H1 (cell line): Measurements from ENCODE around the gene KLHL29. TPM values are rescaled to one million over a fixed set of nuclear protein-coding genes. Genes with fewer than 3 reads are reported as not detected.

Experiments
- polyA plus RNA-seq, 7 experiments: library from polyadenylated mRNA; depleted of rRNA in 3 of 7; stranded (reverse) in 5 of 7; unstranded in 2 of 7; fragments of >200 nt in 5 of 7; fragments of 200-250 nt in 2 of 7; gene quantifications; 1 replicate in 5 of 7; 2 replicates in 1 of 7; 4 replicates in 1 of 7; pipeline versions ENCODE4 v1.2.1 to v1.2.3, GENCODE V29; 2011 to 2013; ENCODE audit warnings: missing spikeins in 2 of 7, mixed read lengths in 2 of 7
- total RNA-seq: library from RNA; stranded (reverse); fragmentation: NEBNext Ultra II Directional; extraction: Animal tissue kit (Norgen Biotek cat#: 25700); gene quantifications from 2 replicates; pipeline ENCODE4 v1.2.1, GENCODE V29; 2021
- TF ChIP-seq, protein P1 (sequence below): fragments of 300-600 bp; sonication (generic); IDR thresholded peaks from 2 replicates; pipeline ENCODE4 v1.7.1; 2012; ENCODE audit warnings: low read length, moderate library complexity, mild to moderate bottlenecking, inconsistent platforms; ENCODE audit not compliant: insufficient replicate concordance

The KLHL29 gene
- total and polyA plus RNA-seq, 2 of the 8 experiments (the other 6 are each of a cell fraction or from before 2014, with no cell fraction given) = 1.1 to 4.7 TPM

DNA sequence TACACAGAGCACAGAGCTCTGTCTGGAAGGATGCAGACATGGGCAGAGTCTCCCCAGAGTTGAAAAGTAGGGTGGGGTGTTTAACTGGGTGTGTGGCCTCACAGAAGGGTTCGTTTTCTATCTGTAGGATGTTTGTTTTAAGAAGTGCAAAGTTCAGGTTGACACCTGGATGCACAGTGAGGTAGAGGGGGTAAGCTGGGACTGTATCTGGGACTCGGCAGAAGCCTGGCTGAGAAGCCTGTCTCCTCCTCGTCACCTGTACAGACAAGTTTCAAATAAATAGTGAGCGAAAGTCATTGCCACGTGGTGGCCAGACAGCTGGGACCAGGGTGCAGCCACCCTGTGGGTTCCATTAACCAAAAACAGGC, 145.9 kb downstream of the KLHL29 start (continued):
- TF ChIP-seq, protein P1, sequence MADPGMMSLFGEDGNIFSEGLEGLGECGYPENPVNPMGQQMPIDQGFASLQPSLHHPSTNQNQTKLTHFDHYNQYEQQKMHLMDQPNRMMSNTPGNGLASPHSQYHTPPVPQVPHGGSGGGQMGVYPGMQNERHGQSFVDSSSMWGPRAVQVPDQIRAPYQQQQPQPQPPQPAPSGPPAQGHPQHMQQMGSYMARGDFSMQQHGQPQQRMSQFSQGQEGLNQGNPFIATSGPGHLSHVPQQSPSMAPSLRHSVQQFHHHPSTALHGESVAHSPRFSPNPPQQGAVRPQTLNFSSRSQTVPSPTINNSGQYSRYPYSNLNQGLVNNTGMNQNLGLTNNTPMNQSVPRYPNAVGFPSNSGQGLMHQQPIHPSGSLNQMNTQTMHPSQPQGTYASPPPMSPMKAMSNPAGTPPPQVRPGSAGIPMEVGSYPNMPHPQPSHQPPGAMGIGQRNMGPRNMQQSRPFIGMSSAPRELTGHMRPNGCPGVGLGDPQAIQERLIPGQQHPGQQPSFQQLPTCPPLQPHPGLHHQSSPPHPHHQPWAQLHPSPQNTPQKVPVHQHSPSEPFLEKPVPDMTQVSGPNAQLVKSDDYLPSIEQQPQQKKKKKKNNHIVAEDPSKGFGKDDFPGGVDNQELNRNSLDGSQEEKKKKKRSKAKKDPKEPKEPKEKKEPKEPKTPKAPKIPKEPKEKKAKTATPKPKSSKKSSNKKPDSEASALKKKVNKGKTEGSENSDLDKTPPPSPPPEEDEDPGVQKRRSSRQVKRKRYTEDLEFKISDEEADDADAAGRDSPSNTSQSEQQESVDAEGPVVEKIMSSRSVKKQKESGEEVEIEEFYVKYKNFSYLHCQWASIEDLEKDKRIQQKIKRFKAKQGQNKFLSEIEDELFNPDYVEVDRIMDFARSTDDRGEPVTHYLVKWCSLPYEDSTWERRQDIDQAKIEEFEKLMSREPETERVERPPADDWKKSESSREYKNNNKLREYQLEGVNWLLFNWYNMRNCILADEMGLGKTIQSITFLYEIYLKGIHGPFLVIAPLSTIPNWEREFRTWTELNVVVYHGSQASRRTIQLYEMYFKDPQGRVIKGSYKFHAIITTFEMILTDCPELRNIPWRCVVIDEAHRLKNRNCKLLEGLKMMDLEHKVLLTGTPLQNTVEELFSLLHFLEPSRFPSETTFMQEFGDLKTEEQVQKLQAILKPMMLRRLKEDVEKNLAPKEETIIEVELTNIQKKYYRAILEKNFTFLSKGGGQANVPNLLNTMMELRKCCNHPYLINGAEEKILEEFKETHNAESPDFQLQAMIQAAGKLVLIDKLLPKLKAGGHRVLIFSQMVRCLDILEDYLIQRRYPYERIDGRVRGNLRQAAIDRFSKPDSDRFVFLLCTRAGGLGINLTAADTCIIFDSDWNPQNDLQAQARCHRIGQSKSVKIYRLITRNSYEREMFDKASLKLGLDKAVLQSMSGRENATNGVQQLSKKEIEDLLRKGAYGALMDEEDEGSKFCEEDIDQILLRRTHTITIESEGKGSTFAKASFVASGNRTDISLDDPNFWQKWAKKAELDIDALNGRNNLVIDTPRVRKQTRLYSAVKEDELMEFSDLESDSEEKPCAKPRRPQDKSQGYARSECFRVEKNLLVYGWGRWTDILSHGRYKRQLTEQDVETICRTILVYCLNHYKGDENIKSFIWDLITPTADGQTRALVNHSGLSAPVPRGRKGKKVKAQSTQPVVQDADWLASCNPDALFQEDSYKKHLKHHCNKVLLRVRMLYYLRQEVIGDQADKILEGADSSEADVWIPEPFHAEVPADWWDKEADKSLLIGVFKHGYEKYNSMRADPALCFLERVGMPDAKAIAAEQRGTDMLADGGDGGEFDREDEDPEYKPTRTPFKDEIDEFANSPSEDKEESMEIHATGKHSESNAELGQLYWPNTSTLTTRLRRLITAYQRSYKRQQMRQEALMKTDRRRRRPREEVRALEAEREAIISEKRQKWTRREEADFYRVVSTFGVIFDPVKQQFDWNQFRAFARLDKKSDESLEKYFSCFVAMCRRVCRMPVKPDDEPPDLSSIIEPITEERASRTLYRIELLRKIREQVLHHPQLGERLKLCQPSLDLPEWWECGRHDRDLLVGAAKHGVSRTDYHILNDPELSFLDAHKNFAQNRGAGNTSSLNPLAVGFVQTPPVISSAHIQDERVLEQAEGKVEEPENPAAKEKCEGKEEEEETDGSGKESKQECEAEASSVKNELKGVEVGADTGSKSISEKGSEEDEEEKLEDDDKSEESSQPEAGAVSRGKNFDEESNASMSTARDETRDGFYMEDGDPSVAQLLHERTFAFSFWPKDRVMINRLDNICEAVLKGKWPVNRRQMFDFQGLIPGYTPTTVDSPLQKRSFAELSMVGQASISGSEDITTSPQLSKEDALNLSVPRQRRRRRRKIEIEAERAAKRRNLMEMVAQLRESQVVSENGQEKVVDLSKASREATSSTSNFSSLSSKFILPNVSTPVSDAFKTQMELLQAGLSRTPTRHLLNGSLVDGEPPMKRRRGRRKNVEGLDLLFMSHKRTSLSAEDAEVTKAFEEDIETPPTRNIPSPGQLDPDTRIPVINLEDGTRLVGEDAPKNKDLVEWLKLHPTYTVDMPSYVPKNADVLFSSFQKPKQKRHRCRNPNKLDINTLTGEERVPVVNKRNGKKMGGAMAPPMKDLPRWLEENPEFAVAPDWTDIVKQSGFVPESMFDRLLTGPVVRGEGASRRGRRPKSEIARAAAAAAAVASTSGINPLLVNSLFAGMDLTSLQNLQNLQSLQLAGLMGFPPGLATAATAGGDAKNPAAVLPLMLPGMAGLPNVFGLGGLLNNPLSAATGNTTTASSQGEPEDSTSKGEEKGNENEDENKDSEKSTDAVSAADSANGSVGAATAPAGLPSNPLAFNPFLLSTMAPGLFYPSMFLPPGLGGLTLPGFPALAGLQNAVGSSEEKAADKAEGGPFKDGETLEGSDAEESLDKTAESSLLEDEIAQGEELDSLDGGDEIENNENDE = no peak
